Fibroblast of lung (primary cell): ENCODE results near the gene TMEM92. TPM values are rescaled to one million over a fixed set of nuclear protein-coding genes. Genes with fewer than 3 reads are reported as not detected.

Source experiments
- DNase-seq, 2 donors: peaks; one replicate each; pipeline versions ENCODE4 v3.0.0 to v3.0.0-alpha.2; 2010; ENCODE audit warnings: low read depth in 2 of 2
- H2AFZ ChIP-seq: 2 replicates; pipeline ENCODE4 v1.5.1; 2012; ENCODE audit warnings: low read length, control low read depth, inconsistent platforms
- H3K27ac ChIP-seq: 2 replicates; pipeline ENCODE4 v1.5.1; 2011; ENCODE audit warnings: low read length, control low read depth; ENCODE audit not compliant: insufficient read depth
- H3K27me3 ChIP-seq: 2 replicates; pipeline ENCODE4 v1.5.1; 2011; ENCODE audit warnings: mild to moderate bottlenecking, low read length; ENCODE audit not compliant: control insufficient read depth, insufficient read depth
- H3K36me3 ChIP-seq: 2 replicates; pipeline ENCODE4 v1.5.1; 2011; ENCODE audit warnings: low read length; ENCODE audit not compliant: control insufficient read depth, insufficient read depth
- H3K4me1 ChIP-seq: 2 replicates; pipeline ENCODE4 v1.5.1; 2011; ENCODE audit warnings: low read length; ENCODE audit not compliant: control insufficient read depth, insufficient read depth; ENCODE audit errors: extremely low read depth
- H3K4me2 ChIP-seq: 2 replicates; pipeline ENCODE4 v1.5.1; 2011; ENCODE audit warnings: low read length, control low read depth; ENCODE audit not compliant: insufficient read depth; ENCODE audit errors: extremely low read depth
- H3K4me3 ChIP-seq, 4 experiments: fragments of 200-600 bp in 1 of 4; sonication (generic) in 1 of 4; replicated peaks in 1 of 4; 2 replicates each; pipeline ENCODE4 v1.5.1; 2011 to 2016; ENCODE audit warnings: low read length in 4 of 4, low read depth in 3 of 4, mild to moderate bottlenecking in 3 of 4, control low read depth in 2 of 4, inconsistent platforms in 1 of 4, mixed read lengths in 1 of 4; ENCODE audit not compliant: insufficient read depth in 1 of 4; ENCODE audit errors: control extremely low read depth in 1 of 4
- H3K79me2 ChIP-seq: 2 replicates; pipeline ENCODE4 v1.5.1; 2012; ENCODE audit warnings: mild to moderate bottlenecking, low read length, inconsistent platforms; ENCODE audit not compliant: control insufficient read depth, insufficient read depth
- H3K9ac ChIP-seq: 2 replicates; pipeline ENCODE4 v1.5.1; 2011; ENCODE audit warnings: mild to moderate bottlenecking, low read length, control low read depth; ENCODE audit not compliant: insufficient read depth
- H3K9me3 ChIP-seq: 2 replicates; pipeline ENCODE4 v1.5.1; 2012; ENCODE audit warnings: low read depth, low read length; ENCODE audit not compliant: control insufficient read depth, insufficient read depth
- H4K20me1 ChIP-seq: 2 replicates; pipeline ENCODE4 v1.5.1; 2011; ENCODE audit warnings: low read length; ENCODE audit not compliant: control insufficient read depth, insufficient read depth; ENCODE audit errors: extremely low read depth
- EZH2 ChIP-seq: IDR thresholded peaks from 2 replicates; pipeline ENCODE4 v1.5.1; 2012; ENCODE audit warnings: low read length, control low read depth, mild to moderate bottlenecking; ENCODE audit errors: missing control alignments
- polyA plus RNA-seq, 2 donors: library from polyadenylated mRNA; depleted of rRNA in 1 of 2; stranded (reverse) in 1 of 2; unstranded in 1 of 2; fragments of >200 nt; gene quantifications; 2 replicates each; pipeline ENCODE4 v1.2.1, GENCODE V29; 2011 to 2012; ENCODE audit warnings: missing spikeins in 1 of 2
- total RNA-seq: library from RNA; depleted of rRNA; stranded (reverse); fragments of >200 nt; gene quantifications from 2 replicates; pipeline ENCODE4 v1.2.1, GENCODE V29; 2014
- TF ChIP-seq, protein P1 (sequence below), 2 donors: IDR thresholded peaks in 1 of 2; conservative IDR thresholded peaks in 1 of 2; 1 replicate in 1 of 2; 2 replicates in 1 of 2; pipeline ENCODE4 v1.5.1; 2011 to 2012; ENCODE audit warnings: low read length in 2 of 2, control low read depth in 1 of 2, inconsistent platforms in 1 of 2, low read depth in 1 of 2, mild to moderate bottlenecking in 1 of 2

Gene TMEM92
- total and polyA plus RNA-seq, 2 donors (not counting 1 experiment from before 2014, with no cell fraction given), result under 0.01 to 0.05 TPM

DNA sequence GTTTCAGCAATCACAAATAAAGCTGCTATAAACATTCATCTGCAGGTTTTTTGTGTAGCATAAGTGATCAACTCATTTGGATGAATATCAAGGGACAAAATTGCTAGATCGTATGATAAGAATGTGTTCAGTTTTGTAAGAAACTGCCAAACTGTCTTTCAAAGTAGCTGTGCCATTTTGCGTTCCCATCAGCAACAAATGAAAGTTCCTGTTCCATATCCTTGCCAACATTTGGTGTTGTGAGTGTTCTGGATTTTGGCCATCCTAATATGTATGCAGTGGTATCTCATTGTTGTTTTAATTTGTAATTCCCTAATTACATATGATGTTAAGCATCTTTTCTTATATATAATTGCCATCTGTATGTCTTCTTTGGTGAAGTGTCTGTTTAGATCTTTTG is 36.4 kb upstream of the TMEM92 start:
- H3K27ac ChIP-seq, result no peak overlapping the region

DNA sequence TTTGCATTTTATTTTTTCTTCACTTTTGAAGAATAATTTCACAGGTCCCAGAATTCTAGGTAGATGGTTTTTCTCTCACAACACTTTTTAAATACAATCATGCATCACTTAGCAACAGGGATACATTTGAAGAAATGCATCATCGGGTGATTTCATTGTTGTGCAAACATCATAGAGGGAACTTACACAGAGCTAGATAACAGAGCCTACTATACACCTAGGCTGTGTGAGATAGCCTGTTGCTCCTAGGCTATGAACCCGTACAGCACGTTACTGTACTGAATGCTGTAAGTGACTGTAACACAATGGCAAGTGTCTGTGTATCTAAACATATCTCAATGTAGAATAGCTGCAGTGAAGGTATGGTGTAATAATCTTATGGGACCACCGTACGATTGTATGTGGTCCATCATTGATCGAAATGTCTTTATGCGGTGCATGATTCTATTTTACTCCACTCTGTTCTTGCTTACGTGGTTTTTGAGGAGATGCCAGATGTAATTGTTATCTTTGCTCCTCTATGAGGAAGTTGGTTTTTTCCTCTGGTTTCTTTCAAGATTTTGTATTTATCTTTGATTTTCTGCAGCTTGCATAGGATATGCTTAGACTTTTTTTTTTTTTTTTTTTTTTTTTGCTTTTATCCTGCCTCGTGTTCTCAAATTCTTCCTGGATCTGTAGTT is 35.5 kb upstream of the TMEM92 start:
- H3K27ac ChIP-seq, result no peak overlapping the region
- no peak overlapping the region for H3K4me3 ChIP-seq
- no peaks in the 10 kb centered on the region for H3K9me3 ChIP-seq
- H3K79me2 ChIP-seq, result no peaks in the 10 kb centered on the region
- no peak overlapping the region for H3K4me2 ChIP-seq
- H3K9ac ChIP-seq, result no peak overlapping the region
- no peaks in the 10 kb centered on the region for H3K27me3 ChIP-seq
- H3K36me3 ChIP-seq, result no peaks in the 10 kb centered on the region
- DNase-seq, result peak; percentile 44 to 45
- H3K4me1 ChIP-seq, result no peaks in the 10 kb centered on the region
- TF ChIP-seq, protein P1, sequence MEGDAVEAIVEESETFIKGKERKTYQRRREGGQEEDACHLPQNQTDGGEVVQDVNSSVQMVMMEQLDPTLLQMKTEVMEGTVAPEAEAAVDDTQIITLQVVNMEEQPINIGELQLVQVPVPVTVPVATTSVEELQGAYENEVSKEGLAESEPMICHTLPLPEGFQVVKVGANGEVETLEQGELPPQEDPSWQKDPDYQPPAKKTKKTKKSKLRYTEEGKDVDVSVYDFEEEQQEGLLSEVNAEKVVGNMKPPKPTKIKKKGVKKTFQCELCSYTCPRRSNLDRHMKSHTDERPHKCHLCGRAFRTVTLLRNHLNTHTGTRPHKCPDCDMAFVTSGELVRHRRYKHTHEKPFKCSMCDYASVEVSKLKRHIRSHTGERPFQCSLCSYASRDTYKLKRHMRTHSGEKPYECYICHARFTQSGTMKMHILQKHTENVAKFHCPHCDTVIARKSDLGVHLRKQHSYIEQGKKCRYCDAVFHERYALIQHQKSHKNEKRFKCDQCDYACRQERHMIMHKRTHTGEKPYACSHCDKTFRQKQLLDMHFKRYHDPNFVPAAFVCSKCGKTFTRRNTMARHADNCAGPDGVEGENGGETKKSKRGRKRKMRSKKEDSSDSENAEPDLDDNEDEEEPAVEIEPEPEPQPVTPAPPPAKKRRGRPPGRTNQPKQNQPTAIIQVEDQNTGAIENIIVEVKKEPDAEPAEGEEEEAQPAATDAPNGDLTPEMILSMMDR (conservative IDR thresholded peaks at IDR 0.05 in 1 of 2, IDR thresholded peaks at IDR 0.05 in 1 of 2; ENCODE audit: low read depth in 1 of 2, low read length in 2 of 2), result no peak
- no peak for TF ChIP-seq EZH2
- H4K20me1 ChIP-seq, result no peaks in the 10 kb centered on the region
- no peak overlapping the region for H2AFZ ChIP-seq

More for the DNA sequence above, 36.4 kb upstream of the TMEM92 start:
- Histone ChIP-seq H2AFZ (no peak overlapping the region), H3K27me3 (no peaks in the 10 kb centered on the region), H4K20me1 (no peaks in the 10 kb centered on the region), H3K4me3 (no peak overlapping the region), H3K4me2 (no peak overlapping the region), H3K4me1 (no peaks in the 10 kb centered on the region), H3K79me2 (no peaks in the 10 kb centered on the region), H3K9me3 (no peaks in the 10 kb centered on the region), H3K36me3 (no peaks in the 10 kb centered on the region), H3K9ac (no peak overlapping the region)
- no peak for TF ChIP-seq EZH2
- TF ChIP-seq, protein P1 (conservative IDR thresholded peaks at IDR 0.05 in 1 of 2, IDR thresholded peaks at IDR 0.05 in 1 of 2; ENCODE audit: low read depth in 1 of 2, low read length in 2 of 2), result no peak
- DNase-seq, result no peak

DNA sequence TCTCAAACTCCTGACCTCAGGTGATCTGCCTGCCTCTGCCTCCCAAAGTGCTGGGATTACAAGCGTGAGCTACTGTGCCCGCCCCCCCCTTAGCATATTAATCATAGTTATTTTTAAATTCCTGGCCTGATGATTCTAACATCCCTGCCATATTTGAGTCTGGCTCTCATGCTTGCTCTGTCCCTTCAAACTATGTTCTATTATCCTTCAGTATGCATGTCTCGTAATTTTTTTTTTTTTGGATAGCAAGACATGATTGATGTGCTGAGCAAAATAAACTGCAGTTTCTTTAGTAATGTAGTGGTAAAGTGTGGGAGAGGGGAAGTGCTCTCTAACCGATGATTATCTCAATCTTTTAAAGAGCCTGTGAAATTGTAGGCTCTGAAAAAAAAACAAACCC is 34.3 kb upstream of the TMEM92 start:
- no peaks in the 10 kb centered on the region for H4K20me1 ChIP-seq
- H2AFZ ChIP-seq, result no peak overlapping the region
- H3K4me1 ChIP-seq, result no peaks in the 10 kb centered on the region
- DNase-seq, result peak in 1 of 2 donors; percentile 66
- no peak overlapping the region for H3K4me3 ChIP-seq
- TF ChIP-seq EZH2, result no peak
- TF ChIP-seq, protein P1 (conservative IDR thresholded peaks at IDR 0.05 in 1 of 2, IDR thresholded peaks at IDR 0.05 in 1 of 2; ENCODE audit: low read depth in 1 of 2, low read length in 2 of 2), result no peak
- H3K27me3 ChIP-seq, result no peaks in the 10 kb centered on the region
- no peak overlapping the region for H3K4me2 ChIP-seq
- no peak overlapping the region for H3K27ac ChIP-seq
- H3K9ac ChIP-seq, result no peak overlapping the region
- no peaks in the 10 kb centered on the region for H3K79me2 ChIP-seq
- H3K9me3 ChIP-seq, result no peaks in the 10 kb centered on the region
- no peaks in the 10 kb centered on the region for H3K36me3 ChIP-seq
